Motor neuron (in vitro differentiated cells): ENCODE measurements around the gene ZNF827. TPM values are rescaled to one million over a fixed set of nuclear protein-coding genes. Genes with fewer than 3 reads are reported as not detected.

ENCODE experiments used
- ATAC-seq, 8 experiments: fragments of 200-7000 bp; cut with Tn5 transposase; replicated peaks in 6 of 8; 2 replicates each; pipeline ENCODE4 v1.8.0; 2021; ENCODE audit warnings: mild to moderate bottlenecking in 8 of 8, moderate library complexity in 8 of 8
- H3K27ac ChIP-seq, 2 donors: fragments of 250-450 bp; sonication (Bioruptor Pico); 2 replicates each; pipeline ENCODE4 v1.9.0; 2021; ENCODE audit warnings: antibody characterized with exemption in 2 of 2, mild to moderate bottlenecking in 2 of 2, moderate library complexity in 1 of 2
- H3K4me1 ChIP-seq, 2 donors: fragments of 250-450 bp; sonication (Bioruptor Pico); replicated peaks in 1 of 2; 2 replicates each; pipeline ENCODE4 v1.6.1; 2021; ENCODE audit warnings: antibody characterized with exemption in 2 of 2, mild to moderate bottlenecking in 2 of 2, moderate library complexity in 1 of 2
- H3K4me3 ChIP-seq, 5 donors: fragments of 250-450 bp; sonication (Bioruptor Pico); 2 replicates each; pipeline ENCODE4 v1.9.0; 2021; ENCODE audit warnings: antibody characterized with exemption in 5 of 5, mild to moderate bottlenecking in 5 of 5, moderate library complexity in 4 of 5
- WGBS, 10 experiments: fragments of 450-650 bp; shearing (Covaris generic); methylation state at CpG; one replicate each; pipeline ENCODE4 v1.0.0; 2022; 5-methylcytosine and 5-hydroxymethylcytosine counted together
- in situ Hi-C, 9 experiments: fragments of 400-800 bp; cut with MboI; loops; one replicate each; pipeline ENCODE4 v1.15.0; 2021; ENCODE audit warnings: low sequenced_read_pairs in 9 of 9, low pct_unique_long_range_greater_than_20kb in 2 of 9; ENCODE audit not compliant: unreplicated experiment in 9 of 9
- total RNA-seq, 8 experiments: library from RNA; unstranded; fragments of 300-600 nt; gene quantifications; 2 replicates each; pipeline versions ENCODE4 v1.2.3 to v1.2.4, GENCODE V29; 2022

The ZNF827 gene
- total RNA-seq, 8 experiments from 2014 or later: 13.8 to 40.6 (median 20.6) TPM

DNA sequence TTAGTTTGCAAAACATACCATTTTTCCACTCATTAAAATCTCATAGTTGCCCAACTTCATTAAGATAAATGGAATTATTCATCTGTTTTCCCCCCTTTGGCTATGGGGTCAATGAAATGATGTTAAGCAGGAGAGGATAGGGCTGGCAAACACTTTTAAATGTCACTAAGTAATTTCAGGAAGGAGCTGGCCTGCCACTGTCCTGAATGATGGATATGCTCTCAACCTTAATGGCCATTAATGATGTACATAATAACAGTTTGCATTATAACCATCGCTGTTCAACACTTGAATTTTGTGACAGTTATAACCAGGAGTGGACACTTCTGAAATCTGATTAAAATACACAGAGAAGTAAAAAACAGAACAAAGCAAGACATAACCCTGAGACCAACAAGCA, 181.4 kb downstream of the ZNF827 start:
- 20 to 100% (median 83%) methylated on average over 1 of the region's 1 CpG; no CpG with 5 or more reads in 1 of the 10 experiments for WGBS, 10 experiments
- in situ Hi-C loops: no loop called here
- ATAC-seq: peak in 2 of 8 experiments; percentile 59 to 64
- peaks cover 0 to 3% of the 10 kb centered on the region in 2 donors for H3K4me1 ChIP-seq
- H3K4me3 ChIP-seq: no peak overlapping the region
- H3K27ac ChIP-seq: no peak overlapping the region

DNA sequence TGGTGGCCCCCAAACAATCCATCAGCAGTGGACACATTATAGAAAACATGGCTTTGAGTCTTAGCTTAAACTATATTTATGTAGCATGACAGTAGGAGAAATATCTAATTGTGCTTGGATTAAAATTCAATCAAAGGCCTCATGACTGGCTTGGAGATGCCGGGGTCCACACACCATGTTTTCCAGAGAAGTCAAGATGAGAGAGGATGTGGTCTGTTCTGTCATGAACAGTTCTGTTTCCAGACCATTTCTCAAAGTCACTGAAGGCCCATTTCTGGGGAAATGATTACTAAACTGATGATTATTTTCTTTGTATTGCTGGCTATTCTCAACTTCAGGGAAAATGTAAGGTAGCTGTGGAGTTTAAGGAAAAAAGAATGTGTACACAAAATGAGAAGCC, 182.4 kb downstream of the ZNF827 start:
- Histone ChIP-seq H3K4me3 (no peak overlapping the region), H3K27ac (no peak overlapping the region), H3K4me1 (peaks cover 0 to 3% of the 10 kb centered on the region in 2 donors)
- in situ Hi-C loops: no loop called here
- ATAC-seq: no peak
- 38 to 100% (median 100%) methylated on average over 1 of the region's 1 CpG; no CpG with 5 or more reads in 5 of the 10 experiments for WGBS, 10 experiments

DNA sequence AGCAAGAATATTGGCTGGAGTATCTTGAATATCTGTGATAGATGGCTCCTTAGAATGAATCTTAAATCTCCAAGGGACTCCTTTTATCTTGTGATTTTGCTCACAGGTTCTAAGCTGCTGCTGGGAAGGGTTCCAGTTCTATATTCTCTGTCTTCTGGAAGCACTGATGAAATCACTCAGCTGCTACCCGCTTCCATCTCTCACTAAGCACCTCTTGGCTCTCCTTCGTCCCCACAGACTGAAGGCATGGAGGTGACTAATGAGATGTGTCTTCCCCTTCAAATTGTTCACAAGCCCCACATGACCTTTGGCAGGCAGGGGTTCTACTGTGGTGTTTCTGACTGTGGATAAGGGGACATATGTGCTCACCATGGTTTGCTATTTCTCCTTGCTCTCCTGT, 182.8 kb downstream of the ZNF827 start:
- in situ Hi-C loops: no loop called here
- no peak for ATAC-seq
- no peak overlapping the region for H3K27ac ChIP-seq

DNA sequence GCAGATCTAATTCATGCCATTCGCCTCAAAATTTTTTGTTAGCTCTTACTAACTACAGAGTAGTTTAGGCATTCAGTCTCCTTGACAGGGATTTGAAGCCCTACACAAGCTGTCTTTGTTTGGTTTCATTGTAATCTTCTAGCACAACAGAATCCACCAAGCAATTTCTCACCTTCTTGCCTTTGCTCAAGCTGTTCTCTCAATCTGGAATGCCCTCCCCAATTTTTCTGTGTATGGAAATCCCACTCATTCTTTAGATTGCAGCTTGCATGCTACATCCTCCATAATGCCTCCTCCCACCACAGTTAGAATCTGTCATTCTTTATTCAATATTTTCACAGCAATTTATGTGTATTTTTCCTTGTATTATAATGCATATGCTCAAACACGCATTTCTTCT, 195.0 kb downstream of the ZNF827 start:
- in situ Hi-C loops: loop anchor here in 1 of 9 experiments (25.0 kb wide), 1 partner anchor 531 kb away; no protein-coding TSS in a partner anchor
- Histone ChIP-seq H3K27ac (no peak overlapping the region), H3K4me1 (no peaks in the 10 kb centered on the region), H3K4me3 (no peak overlapping the region)
- no peak for ATAC-seq
- 48 to 100% (median 90%) methylated on average over 1 to 2 of the region's 2 CpGs; no CpG with 5 or more reads in 1 of the 10 experiments for WGBS, 10 experiments

More for the DNA sequence above, 182.8 kb downstream of the ZNF827 start:
- Histone ChIP-seq H3K4me1 (peaks cover 0 to 3% of the 10 kb centered on the region in 2 donors), H3K4me3 (no peak overlapping the region)
- 90 to 100% (median 100%) methylated on average over 1 to 2 of the region's 2 CpGs; no CpG with 5 or more reads in 5 of the 10 experiments for WGBS, 10 experiments

DNA sequence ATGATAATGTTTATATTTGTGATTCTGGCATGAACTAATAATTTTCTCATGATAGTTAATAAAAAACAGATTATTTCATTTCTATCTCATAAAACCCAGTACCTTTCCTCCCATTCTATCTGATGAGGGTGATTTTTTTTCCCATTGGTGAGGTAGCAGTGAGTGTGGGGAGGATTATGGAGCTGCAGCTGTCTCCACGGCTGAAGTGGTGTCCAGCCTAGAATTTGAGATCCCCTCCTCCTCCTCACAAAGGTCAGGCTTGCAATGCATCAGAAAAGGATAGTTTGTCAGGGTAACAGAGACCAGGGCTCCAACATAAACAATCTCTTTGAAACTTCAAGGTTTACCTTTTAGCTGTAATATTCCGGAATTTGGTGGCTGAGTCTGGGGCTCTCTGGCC, 197.8 kb downstream of the ZNF827 start:
- in situ Hi-C loops: loop anchor here in 1 of 9 experiments (25.0 kb wide), 1 partner anchor 529 kb away; no protein-coding TSS in a partner anchor
- no peak overlapping the region for H3K4me3 ChIP-seq
- peaks cover 2 to 3% of the 10 kb centered on the region in 2 donors for H3K4me1 ChIP-seq
- peak in 1 of 8 experiments; percentile 68 for ATAC-seq
- WGBS, 10 experiments: 42 to 85% (median 57%) methylated on average over 1 to 2 of the region's 2 CpGs; no CpG with 5 or more reads in 5 of the 10 experiments
- H3K27ac ChIP-seq: no peak overlapping the region

DNA sequence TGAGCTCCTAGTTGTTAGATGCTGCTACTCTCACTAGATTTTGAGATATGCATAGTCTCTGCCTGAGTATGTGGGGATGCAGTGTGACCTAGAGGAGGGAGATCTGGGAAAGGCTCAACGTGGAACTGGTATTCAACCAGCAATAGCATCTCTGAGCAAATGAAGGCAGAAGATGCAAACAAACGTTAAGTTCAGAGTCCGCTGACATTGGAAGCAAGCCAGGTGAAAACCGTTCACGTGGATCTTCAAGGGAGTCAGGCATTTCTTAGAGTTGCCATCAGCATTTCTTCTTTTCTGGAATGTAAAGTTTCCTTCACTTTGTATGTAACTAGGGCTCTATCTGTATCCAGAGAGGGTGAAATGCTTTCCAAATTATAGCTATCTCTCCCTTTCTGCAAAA, 198.8 kb downstream of the ZNF827 start:
- no peak overlapping the region for H3K27ac ChIP-seq
- no peak overlapping the region for H3K4me3 ChIP-seq
- ATAC-seq: peak in 1 of 8 experiments; percentile 10
- 20 to 100% (median 70%) methylated on average over 1 to 5 of the region's 5 CpGs for WGBS, 10 experiments
- in situ Hi-C loops: loop anchor here in 1 of 9 experiments (25.0 kb wide), 1 partner anchor 528 kb away; no protein-coding TSS in a partner anchor
- peaks cover 6 to 12% of the 10 kb centered on the region in 2 donors for H3K4me1 ChIP-seq

DNA sequence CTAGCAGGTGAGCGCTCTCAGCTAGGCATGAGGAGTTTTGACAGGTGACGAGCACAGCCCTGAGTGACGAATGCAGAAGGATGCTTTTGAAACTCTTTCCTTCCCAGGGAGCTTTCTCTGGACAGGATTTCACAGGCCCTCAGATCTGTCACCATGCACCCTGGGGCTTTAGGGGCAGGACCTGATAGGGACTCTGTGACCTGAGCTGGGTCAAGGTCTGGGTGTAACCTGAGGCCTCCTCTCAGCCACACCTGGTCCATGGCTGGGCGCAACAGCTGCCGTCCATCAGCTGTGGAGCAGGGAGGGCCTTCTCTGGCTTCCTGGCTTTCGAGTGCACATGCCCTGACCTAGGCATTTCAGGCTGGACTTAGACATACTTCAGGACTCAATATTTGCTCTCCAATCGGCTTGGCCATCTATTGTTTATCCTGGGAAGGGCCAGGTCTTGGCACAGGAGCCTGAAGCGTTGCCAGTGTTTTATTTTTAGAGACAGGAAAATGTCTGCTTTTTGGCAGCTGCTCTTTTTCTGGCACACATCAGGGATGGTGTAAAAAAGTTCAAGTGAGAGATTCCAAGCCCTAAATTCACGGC, 202.3 kb downstream of the ZNF827 start:
- in situ Hi-C loops: loop anchor here in 1 of 9 experiments (25.0 kb wide), 1 partner anchor 524 kb away; no protein-coding TSS in a partner anchor
- 70 to 100% (median 90%) methylated on average over 1 to 8 of the region's 9 CpGs; no CpG with 5 or more reads in 3 of the 10 experiments for WGBS, 10 experiments

DNA sequence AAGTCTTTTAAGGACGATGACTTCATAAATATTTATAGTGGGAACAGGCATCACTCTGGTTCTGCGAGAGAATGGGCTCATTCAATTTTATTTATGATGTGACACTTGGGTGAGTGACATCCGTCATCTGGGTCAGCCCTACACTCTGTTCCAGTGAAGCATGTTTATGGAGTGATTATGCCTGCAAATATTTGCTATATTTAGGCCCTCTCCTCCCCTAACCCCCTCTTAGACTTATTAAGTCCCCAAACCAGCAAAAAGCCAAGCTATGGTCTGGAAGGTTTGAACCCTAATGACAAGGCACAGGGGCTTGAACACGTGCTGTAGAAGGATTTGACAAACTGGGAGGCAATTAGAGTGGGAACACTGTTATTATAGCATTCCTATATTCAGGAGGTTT, 202.8 kb downstream of the ZNF827 start:
- in situ Hi-C loops: loop anchor here in 1 of 9 experiments (25.0 kb wide), 1 partner anchor 524 kb away; no protein-coding TSS in a partner anchor
- no peak overlapping the region for H3K4me3 ChIP-seq
- ATAC-seq: no peak
- no peak overlapping the region for H3K27ac ChIP-seq
- H3K4me1 ChIP-seq: peaks cover 14 to 30% of the 10 kb centered on the region in 2 donors
- 0 to 100% (median 82%) methylated on average over 1 to 4 of the region's 4 CpGs; no CpG with 5 or more reads in 2 of the 10 experiments for WGBS, 10 experiments

More for the DNA sequence above, 202.3 kb downstream of the ZNF827 start:
- peaks cover 14 to 27% of the 10 kb centered on the region in 2 donors for H3K4me1 ChIP-seq
- H3K4me3 ChIP-seq: no peak overlapping the region
- no peak for ATAC-seq
- no peak overlapping the region for H3K27ac ChIP-seq

DNA sequence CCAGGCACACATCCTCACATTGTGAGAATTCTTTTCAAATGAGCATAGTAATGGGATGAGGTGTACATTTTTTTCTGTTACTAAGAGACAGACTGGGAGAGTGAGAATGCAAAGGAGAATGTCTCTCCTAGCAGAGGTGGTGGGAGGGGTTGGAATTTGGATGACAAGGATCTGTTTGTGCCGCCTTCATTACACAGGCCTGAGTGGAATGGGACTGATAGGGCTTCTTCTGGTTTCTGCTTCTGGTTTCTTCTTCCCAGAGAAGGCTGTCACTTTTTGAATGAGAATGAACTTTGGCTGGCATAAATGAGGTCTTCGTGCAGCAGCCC, 203.3 kb downstream of the ZNF827 start:
- Histone ChIP-seq H3K4me3 (no peak overlapping the region), H3K4me1 (peaks cover 14 to 31% of the 10 kb centered on the region in 2 donors), H3K27ac (no peak overlapping the region)
- ATAC-seq: peak; percentile 23 to 61 (median 54)
- 0 to 58% (median 21%) methylated on average over 1 to 2 of the region's 2 CpGs; no CpG with 5 or more reads in 3 of the 10 experiments for WGBS, 10 experiments
- in situ Hi-C loops: loop anchor here in 1 of 9 experiments (25.0 kb wide), 1 partner anchor 523 kb away; no protein-coding TSS in a partner anchor

DNA sequence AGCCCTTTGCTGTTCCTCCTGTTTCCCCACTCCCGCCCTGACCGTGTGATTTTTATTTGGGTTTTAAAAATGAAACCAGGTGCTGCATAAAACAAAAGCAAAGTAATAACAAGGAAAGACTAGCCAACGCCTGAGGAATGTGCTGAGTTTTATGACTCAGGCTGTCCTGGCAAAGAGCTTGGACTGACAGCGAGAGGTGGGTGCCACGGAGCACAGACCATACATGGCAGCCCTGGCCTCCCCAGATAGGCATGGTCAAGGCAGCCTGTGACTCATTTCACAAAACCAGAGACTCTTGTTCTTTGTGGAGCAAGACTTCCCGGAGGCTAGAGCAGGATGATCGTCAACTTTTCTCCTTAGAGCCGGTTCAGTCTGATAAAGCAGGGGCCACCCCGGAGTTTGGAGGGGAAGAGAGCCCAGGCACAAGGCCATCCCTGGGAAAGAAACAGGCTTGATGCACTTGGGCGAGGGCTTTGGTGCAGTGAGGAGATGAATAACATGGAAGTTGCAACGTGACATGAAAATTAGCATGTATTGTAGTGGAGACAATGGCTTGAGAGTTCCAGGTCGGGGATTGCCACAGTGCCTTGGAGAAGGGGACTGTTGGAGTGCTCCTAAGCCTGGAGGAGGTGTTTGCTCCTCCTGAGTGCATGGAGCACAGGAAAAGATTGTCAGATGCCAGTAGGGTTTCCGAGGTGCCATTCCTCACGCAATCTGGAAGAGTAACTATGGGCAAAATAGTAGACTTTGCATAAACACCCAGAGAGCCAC, 203.9 kb downstream of the ZNF827 start:
- 0 to 100% (median 27%) methylated on average over 2 to 8 of the region's 14 CpGs; no CpG with 5 or more reads in 2 of the 10 experiments for WGBS, 10 experiments
- Histone ChIP-seq H3K4me1 (peaks cover 14 to 31% of the 10 kb centered on the region in 2 donors), H3K4me3 (no peak overlapping the region), H3K27ac (peak overlapping the region; percentile 50 to 76)
- in situ Hi-C loops: loop anchor here in 1 of 9 experiments (25.0 kb wide), 1 partner anchor 522 kb away; no protein-coding TSS in a partner anchor
- ATAC-seq: peak in 7 of 8 experiments; percentile 45 to 67 (median 51)

DNA sequence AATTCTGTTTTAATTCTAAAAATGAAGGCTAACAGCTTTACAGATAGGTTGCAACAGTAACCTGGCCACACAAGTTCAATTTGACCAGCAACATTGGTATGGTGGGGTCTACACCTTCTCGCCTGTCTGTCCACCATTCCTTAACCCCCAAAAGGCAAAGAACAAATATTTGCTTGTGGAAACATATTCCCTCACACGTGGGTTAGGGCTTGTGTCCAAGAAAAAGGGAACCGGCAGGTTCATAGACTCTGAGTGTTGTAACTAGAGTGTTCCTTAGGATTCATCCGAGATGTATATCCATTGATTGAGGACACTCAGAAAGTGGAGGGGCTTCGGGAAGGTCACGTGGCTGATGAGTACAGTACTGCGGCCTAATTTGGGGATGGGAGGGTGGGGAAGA, 204.6 kb downstream of the ZNF827 start:
- Histone ChIP-seq H3K27ac (peak overlapping the region in 1 of 2 donors; percentile 91), H3K4me1 (peaks cover 14 to 31% of the 10 kb centered on the region in 2 donors), H3K4me3 (no peak overlapping the region)
- WGBS, 10 experiments: 2 to 100% (median 100%) methylated on average over 1 to 6 of the region's 7 CpGs; no CpG with 5 or more reads in 3 of the 10 experiments
- in situ Hi-C loops: loop anchor here in 1 of 9 experiments (25.0 kb wide), 1 partner anchor 522 kb away; no protein-coding TSS in a partner anchor
- ATAC-seq: no peak

DNA sequence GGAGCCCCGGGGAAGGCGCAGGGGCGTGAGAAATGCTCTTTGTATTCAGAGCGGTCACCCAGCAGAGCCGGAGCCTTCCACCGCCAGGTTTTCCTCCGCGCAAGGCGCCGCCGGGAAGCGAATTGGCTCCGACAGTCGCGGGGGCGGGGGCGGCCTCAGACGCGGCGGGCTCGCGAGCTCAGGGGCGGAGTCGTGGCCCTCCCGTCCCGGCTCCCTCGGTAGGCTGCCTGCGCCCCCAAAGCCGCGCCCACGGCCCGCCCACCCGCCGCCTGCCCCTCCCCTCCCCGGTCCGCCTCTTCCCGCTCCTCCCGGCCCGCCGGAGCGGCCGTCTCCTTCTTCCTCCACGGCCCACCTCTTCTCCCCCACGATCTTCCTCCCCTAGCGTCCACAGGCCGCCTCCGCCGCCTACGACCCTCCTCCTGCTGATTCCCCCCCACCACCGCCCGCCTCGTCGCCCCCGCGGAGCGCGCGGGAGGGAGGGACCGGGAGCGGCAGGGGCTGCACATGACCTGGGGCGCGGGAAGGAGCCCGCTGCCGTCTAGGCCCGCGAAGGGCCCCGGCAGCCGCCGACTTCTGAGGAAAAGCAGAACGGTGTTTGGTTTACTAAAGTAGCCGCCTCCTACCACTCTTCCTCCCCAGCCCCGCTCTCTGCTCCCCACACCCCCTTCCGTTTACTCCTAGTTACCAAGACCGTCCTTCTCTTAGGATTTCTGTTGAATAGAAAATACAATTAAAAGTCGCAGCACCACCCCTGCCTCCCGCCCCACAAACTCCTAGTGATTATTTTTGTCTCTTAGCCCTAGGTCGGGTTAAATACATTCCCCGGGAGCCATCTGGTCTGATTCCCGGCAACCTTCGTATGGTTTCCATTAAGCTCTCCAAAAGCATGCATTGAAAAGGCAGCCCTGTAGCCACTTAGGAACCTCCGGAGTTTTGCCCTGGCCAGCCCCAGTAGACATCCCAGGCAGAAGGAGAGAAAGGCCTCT, 205.4 kb downstream of the ZNF827 start:
- in situ Hi-C loops: loop anchor here in 1 of 9 experiments (25.0 kb wide), 1 partner anchor 521 kb away; no protein-coding TSS in a partner anchor
- WGBS, 10 experiments: 0 to 38% (median 7%) methylated on average over 1 to 6 of the region's 81 CpGs; no CpG with 5 or more reads in 3 of the 10 experiments
- peak overlapping the region; percentile 18 to 91 for H3K27ac ChIP-seq

More for the DNA sequence above, 205.4 kb downstream of the ZNF827 start:
- Histone ChIP-seq H3K4me3 (peak overlapping the region; percentile 31 to 43 (median 38)), H3K4me1 (peaks cover 14 to 31% of the 10 kb centered on the region in 2 donors)
- peak; percentile 50 to 88 (median 75) for ATAC-seq
